Panc1 (cell line): ENCODE results near the gene NEGR1. TPM values are rescaled to one million over a fixed set of nuclear protein-coding genes. Genes with fewer than 3 reads are reported as not detected.

ENCODE experiments used
- ATAC-seq: fragments of 200-7000 bp; cut with Tn5 transposase; 2 replicates; pipeline ENCODE4 v1.9.1; 2020; ENCODE audit warnings: mild to moderate bottlenecking, moderate library complexity
- BruUV-seq: library from RNA; stranded (reverse); fragments of 400-500 nt; replicated peaks from 2 replicates; lab custom pipeline; 2021; lab: Mats Ljungman, UMichigan
- CTCF ChIA-PET: fragments of 300-600 bp; sonication (Branson Sonifier 250); formaldehyde crosslinking; loops from one replicate; lab custom pipeline; 2022; ENCODE audit warnings: antibody characterized with exemption; lab: Charles Lee
- POLR2A ChIA-PET: fragments of 300-600 bp; sonication (Branson Sonifier 250); formaldehyde crosslinking; loops from one replicate; lab custom pipeline; 2022; ENCODE audit warnings: antibody characterized with exemption; lab: Charles Lee
- DNase-seq: peaks from one replicate; pipeline ENCODE4 v3.0.0-alpha.2; 2010; ENCODE audit warnings: low read depth, low spot score
- H3K27ac ChIP-seq: 2 replicates; pipeline ENCODE4 v1.5.1; 2011; ENCODE audit warnings: mild to moderate bottlenecking, low read length, inconsistent platforms
- H3K27me3 ChIP-seq: fragments of 200-500 bp; sonication (Bioruptor generic); 2 replicates; pipeline ENCODE4 v1.6.0; 2014; ENCODE audit warnings: low read length, inconsistent platforms; ENCODE audit not compliant: control insufficient read depth, insufficient read depth
- H3K36me3 ChIP-seq: fragments of 200-500 bp; sonication (Bioruptor generic); 2 replicates; pipeline ENCODE4 v1.5.1; 2014; ENCODE audit warnings: inconsistent platforms, mild to moderate bottlenecking, low read length, moderate library complexity; ENCODE audit not compliant: control insufficient read depth, insufficient read depth
- H3K4me1 ChIP-seq: 2 replicates; pipeline ENCODE4 v1.5.1; 2011; ENCODE audit warnings: inconsistent platforms, mild to moderate bottlenecking, low read length, moderate library complexity; ENCODE audit not compliant: control insufficient read depth, insufficient read depth
- H3K4me3 ChIP-seq, 2 experiments: 2 replicates each; pipeline ENCODE4 v1.5.1; 2011 to 2012; ENCODE audit warnings: low read depth in 2 of 2, low read length in 2 of 2, mild to moderate bottlenecking in 2 of 2, inconsistent platforms in 1 of 2, moderate library complexity in 1 of 2
- H3K9me3 ChIP-seq: fragments of 200-500 bp; sonication (Bioruptor generic); 2 replicates; pipeline ENCODE4 v1.5.1; 2014; ENCODE audit warnings: low read depth, mild to moderate bottlenecking, inconsistent platforms, low read length, moderate library complexity; ENCODE audit not compliant: control insufficient read depth, insufficient read depth
- POLR2AphosphoS5 ChIP-seq: IDR thresholded peaks from 2 replicates; pipeline ENCODE4 v1.6.1; 2012; ENCODE audit warnings: mild to moderate bottlenecking, low read depth, low read length, moderate library complexity
- SIN3A ChIP-seq: IDR thresholded peaks from 2 replicates; pipeline ENCODE4 v1.6.1; 2012; ENCODE audit warnings: low read depth, mild to moderate bottlenecking, low read length, moderate library complexity, borderline replicate concordance; ENCODE audit not compliant: insufficient read depth
- TCF7L2 ChIP-seq: IDR thresholded peaks from 2 replicates; pipeline ENCODE4 v1.6.1; 2011; ENCODE audit warnings: mild to moderate bottlenecking, low read depth, low read length, inconsistent platforms
- in situ Hi-C: cut with HindIII; loops from 2 replicates; pipeline ENCODE4 v1.10.0; 2016; ENCODE audit warnings: low sequenced_read_pairs, low pct_unique_long_range_greater_than_20kb
- intact Hi-C: fragments of 100-400 bp; cut with micrococcal nuclease; formaldehyde crosslinking; loops from one replicate; pipeline ENCODE4 v1.10.0; 2022; ENCODE audit not compliant: unreplicated experiment
- total RNA-seq: library from RNA; stranded (reverse); gene quantifications from one replicate; pipeline ENCODE4 v1.2.1, GENCODE V29; 2021; ENCODE audit not compliant: unreplicated experiment
- TF ChIP-seq, protein P1 (sequence below): fragments of 450-650 bp; IDR thresholded peaks from 2 replicates; pipeline ENCODE4 v1.5.1; 2017; ENCODE audit warnings: mild to moderate bottlenecking
- TF ChIP-seq, protein P2 (sequence below), 2 experiments: IDR thresholded peaks; 2 replicates each; pipeline ENCODE4 v1.6.1; 2011 to 2012; ENCODE audit warnings: low read depth in 2 of 2, control low read depth in 1 of 2, low read length in 1 of 2, mild to moderate bottlenecking in 1 of 2, moderate library complexity in 1 of 2; ENCODE audit not compliant: insufficient read depth in 1 of 2

Gene NEGR1
- total RNA-seq, 1 experiment from 2014 or later = 2.7 TPM

DNA sequence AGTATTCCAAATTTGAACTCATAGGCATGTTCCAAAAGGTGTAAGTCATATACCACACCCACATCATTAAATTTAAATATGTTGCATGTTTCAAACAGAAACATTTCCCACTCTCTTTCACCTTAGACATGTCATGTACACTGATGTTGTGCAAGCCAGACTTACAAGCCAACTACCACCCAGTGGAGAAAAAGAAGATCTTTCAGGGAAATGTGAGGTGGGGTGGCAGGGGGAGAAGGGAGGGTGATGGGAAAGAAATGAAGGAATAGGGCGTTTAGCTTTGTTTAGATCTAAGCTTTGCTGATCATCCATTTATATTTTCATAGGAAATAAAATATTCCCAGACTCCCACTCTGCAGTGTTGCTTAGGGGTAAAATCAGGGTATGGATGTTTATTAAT lies 1.6 kb downstream of the NEGR1 start:
- intact Hi-C loops = no loop called here
- CTCF ChIA-PET = no interaction called here

DNA sequence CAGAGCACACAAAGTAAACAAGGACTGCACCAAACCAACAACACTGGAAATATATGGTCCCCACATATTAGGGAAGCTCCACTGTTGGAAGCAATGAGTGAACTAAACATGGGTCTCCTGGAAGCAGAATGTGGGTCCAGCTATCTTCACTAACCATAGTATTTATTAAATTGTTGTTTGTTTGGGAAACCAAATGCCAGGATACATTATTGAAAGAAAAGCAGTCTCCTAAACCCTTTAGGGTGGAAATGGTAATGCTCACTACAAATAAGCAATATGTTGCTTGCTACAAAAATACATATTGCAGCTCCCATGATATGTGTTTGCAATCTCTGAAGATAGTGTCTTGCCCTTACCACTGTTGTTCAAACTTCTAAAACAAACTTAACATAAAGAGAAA lies 2.2 kb downstream of the NEGR1 start:
- Histone ChIP-seq H3K27me3 (no peaks in the 10 kb centered on the region), H3K9me3 (no peaks in the 10 kb centered on the region), H3K27ac (no peak overlapping the region), H3K4me3 (no peak overlapping the region), H3K4me1 (peaks cover 12% of the 10 kb centered on the region; the same call in 1 of the 2 replicates), H3K36me3 (no peaks in the 10 kb centered on the region)
- ATAC-seq (no peak), DNase-seq (no peak)
- TF ChIP-seq, protein P1, sequence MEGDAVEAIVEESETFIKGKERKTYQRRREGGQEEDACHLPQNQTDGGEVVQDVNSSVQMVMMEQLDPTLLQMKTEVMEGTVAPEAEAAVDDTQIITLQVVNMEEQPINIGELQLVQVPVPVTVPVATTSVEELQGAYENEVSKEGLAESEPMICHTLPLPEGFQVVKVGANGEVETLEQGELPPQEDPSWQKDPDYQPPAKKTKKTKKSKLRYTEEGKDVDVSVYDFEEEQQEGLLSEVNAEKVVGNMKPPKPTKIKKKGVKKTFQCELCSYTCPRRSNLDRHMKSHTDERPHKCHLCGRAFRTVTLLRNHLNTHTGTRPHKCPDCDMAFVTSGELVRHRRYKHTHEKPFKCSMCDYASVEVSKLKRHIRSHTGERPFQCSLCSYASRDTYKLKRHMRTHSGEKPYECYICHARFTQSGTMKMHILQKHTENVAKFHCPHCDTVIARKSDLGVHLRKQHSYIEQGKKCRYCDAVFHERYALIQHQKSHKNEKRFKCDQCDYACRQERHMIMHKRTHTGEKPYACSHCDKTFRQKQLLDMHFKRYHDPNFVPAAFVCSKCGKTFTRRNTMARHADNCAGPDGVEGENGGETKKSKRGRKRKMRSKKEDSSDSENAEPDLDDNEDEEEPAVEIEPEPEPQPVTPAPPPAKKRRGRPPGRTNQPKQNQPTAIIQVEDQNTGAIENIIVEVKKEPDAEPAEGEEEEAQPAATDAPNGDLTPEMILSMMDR = no peak
- TF ChIP-seq TCF7L2 = no peak
- TF ChIP-seq, protein P2, sequence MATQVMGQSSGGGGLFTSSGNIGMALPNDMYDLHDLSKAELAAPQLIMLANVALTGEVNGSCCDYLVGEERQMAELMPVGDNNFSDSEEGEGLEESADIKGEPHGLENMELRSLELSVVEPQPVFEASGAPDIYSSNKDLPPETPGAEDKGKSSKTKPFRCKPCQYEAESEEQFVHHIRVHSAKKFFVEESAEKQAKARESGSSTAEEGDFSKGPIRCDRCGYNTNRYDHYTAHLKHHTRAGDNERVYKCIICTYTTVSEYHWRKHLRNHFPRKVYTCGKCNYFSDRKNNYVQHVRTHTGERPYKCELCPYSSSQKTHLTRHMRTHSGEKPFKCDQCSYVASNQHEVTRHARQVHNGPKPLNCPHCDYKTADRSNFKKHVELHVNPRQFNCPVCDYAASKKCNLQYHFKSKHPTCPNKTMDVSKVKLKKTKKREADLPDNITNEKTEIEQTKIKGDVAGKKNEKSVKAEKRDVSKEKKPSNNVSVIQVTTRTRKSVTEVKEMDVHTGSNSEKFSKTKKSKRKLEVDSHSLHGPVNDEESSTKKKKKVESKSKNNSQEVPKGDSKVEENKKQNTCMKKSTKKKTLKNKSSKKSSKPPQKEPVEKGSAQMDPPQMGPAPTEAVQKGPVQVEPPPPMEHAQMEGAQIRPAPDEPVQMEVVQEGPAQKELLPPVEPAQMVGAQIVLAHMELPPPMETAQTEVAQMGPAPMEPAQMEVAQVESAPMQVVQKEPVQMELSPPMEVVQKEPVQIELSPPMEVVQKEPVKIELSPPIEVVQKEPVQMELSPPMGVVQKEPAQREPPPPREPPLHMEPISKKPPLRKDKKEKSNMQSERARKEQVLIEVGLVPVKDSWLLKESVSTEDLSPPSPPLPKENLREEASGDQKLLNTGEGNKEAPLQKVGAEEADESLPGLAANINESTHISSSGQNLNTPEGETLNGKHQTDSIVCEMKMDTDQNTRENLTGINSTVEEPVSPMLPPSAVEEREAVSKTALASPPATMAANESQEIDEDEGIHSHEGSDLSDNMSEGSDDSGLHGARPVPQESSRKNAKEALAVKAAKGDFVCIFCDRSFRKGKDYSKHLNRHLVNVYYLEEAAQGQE (IDR thresholded peaks at IDR 0.05; ENCODE audit: insufficient read depth in 1 of 2, low read depth in 2 of 2, low read length in 1 of 2) = no peak
- TF ChIP-seq POLR2AphosphoS5 = no peak
- TF ChIP-seq SIN3A = no peak
- intact Hi-C loops (no loop called here), in situ Hi-C loops (no loop called here)
- BruUV-seq = no TSS peak
- POLR2A ChIA-PET = no interaction called here
- CTCF ChIA-PET = no interaction called here

More for the DNA sequence above, 1.6 kb downstream of the NEGR1 start:
- Histone ChIP-seq H3K36me3 (no peaks in the 10 kb centered on the region), H3K4me1 (peaks cover 17% of the 10 kb centered on the region), H3K27me3 (no peaks in the 10 kb centered on the region), H3K27ac (no peak overlapping the region), H3K9me3 (no peaks in the 10 kb centered on the region), H3K4me3 (no peak overlapping the region)
- in situ Hi-C loops = no loop called here
- DNase-seq (no peak), ATAC-seq (no peak)
- BruUV-seq = no TSS peak
- TF ChIP-seq POLR2AphosphoS5 = no peak
- no peak for TF ChIP-seq TCF7L2
- TF ChIP-seq SIN3A = no peak
- POLR2A ChIA-PET = no interaction called here

DNA sequence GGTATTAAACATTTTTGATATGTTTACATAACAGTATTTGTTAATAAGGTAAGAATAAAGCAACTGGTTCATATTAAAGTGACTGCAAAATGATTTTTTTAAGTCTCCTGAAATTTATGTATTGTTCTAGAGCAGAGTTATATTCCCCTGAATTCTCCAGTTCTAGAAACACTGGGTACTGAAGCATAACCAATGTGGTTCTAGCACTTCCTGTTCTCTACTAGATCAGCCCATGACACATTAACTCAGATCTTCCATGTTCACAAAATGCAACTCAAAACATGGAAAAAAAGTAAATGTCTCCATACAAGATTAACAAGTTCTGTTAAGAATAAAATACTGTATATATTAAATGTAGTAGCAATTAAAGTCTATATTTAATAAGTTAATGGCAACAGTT lies 3.9 kb downstream of the NEGR1 start:
- POLR2A ChIA-PET = no interaction called here
- intact Hi-C loops (no loop called here), in situ Hi-C loops (no loop called here)
- Histone ChIP-seq H3K27ac (no peak overlapping the region), H3K9me3 (no peaks in the 10 kb centered on the region), H3K4me3 (no peak overlapping the region), H3K27me3 (no peaks in the 10 kb centered on the region), H3K36me3 (no peaks in the 10 kb centered on the region), H3K4me1 (peaks cover 10% of the 10 kb centered on the region; the same call in 1 of the 2 replicates)
- ATAC-seq = no peak
- CTCF ChIA-PET = no interaction called here
- BruUV-seq = no TSS peak
- TF ChIP-seq SIN3A (no peak), TCF7L2 (no peak), POLR2AphosphoS5 (no peak)
- TF ChIP-seq, protein P2 (IDR thresholded peaks at IDR 0.05; ENCODE audit: insufficient read depth in 1 of 2, low read depth in 2 of 2, low read length in 1 of 2) = no peak
- TF ChIP-seq, protein P1 = no peak
- no peak for DNase-seq
